HepG2 (cell line): ENCODE data around the gene HES7. TPM values are rescaled to one million over a fixed set of nuclear protein-coding genes. Genes with fewer than 3 reads are reported as not detected.

Experiments
- ARID4A ChIP-seq: sonication (generic); formaldehyde crosslinking; IDR thresholded peaks from 2 replicates; pipeline ENCODE4 v1.5.0; 2020; ENCODE audit warnings: mild to moderate bottlenecking, missing genetic modification reagents, borderline replicate concordance
- ZHX2 ChIP-seq, 2 experiments: sonication (generic) in 1 of 2; formaldehyde crosslinking in 1 of 2; IDR thresholded peaks; 2 replicates each; pipeline versions ENCODE4 v1.6.1 to v1.9.0; 2014 to 2022; ENCODE audit warnings: antibody characterized with exemption in 1 of 2, borderline replicate concordance in 1 of 2, inconsistent platforms in 1 of 2, low read depth in 1 of 2, missing genetic modification reagents in 1 of 2
- ZNF343 ChIP-seq: sonication (generic); formaldehyde crosslinking; IDR thresholded peaks from 2 replicates; pipeline ENCODE4 v1.4.0; 2020; ENCODE audit warnings: mild to moderate bottlenecking, missing genetic modification reagents
- ZNF414 ChIP-seq: sonication (generic); formaldehyde crosslinking; IDR thresholded peaks from 2 replicates; pipeline ENCODE4 v1.5.0; 2020; ENCODE audit warnings: missing genetic modification reagents
- ZNF574 ChIP-seq: sonication (generic); formaldehyde crosslinking; IDR thresholded peaks from 2 replicates; pipeline ENCODE4 v1.4.0; 2020; ENCODE audit warnings: missing genetic modification reagents
- ZNF615 ChIP-seq: sonication (generic); formaldehyde crosslinking; IDR thresholded peaks from 2 replicates; pipeline ENCODE4 v1.5.0; 2020; ENCODE audit warnings: mild to moderate bottlenecking, missing genetic modification reagents, borderline replicate concordance
- ZNF687 ChIP-seq: sonication (generic); formaldehyde crosslinking; IDR thresholded peaks from 2 replicates; pipeline ENCODE4 v1.5.1; 2020; ENCODE audit warnings: mild to moderate bottlenecking, missing genetic modification reagents, moderate library complexity
- polyA plus RNA-seq, 8 experiments: library from polyadenylated mRNA; depleted of rRNA in 3 of 8; stranded (reverse) in 7 of 8; unstranded in 1 of 8; fragments of >200 nt; fragmentation: Illumina TruSeq in 4 of 8; extraction: Trizol in 4 of 8; gene quantifications; 2 replicates each; pipeline versions ENCODE4 v1.2.1 to v1.2.3, GENCODE V29; 2011 to 2016; ENCODE audit warnings: low read depth in 4 of 8, missing spikeins in 1 of 8, mixed read lengths in 1 of 8; ENCODE audit not compliant: insufficient read depth in 1 of 8
- total RNA-seq, 5 experiments: library from RNA; depleted of rRNA; stranded (reverse); fragments of >200 nt; fragmentation: Illumina TruSeq; extraction: Trizol; gene quantifications; 2 replicates each; pipeline ENCODE4 v1.2.3, GENCODE V29; 2016; ENCODE audit warnings: low read depth in 1 of 5

The HES7 gene
- total and polyA plus RNA-seq, 2 of the 13 experiments (the other 11 are each of a cell fraction or from before 2014, with no cell fraction given): not detected

GRCh38 chr17:8162997-8163977, 39.4 kb upstream of the HES7 start (continued):
- TF ChIP-seq ZNF687 (CRISPR knock-in tag): peak; percentile 69
- no peak for TF ChIP-seq ZNF414 (CRISPR knock-in tag)
- TF ChIP-seq ARID4A (CRISPR knock-in tag): peak; percentile 45
- no peak for TF ChIP-seq ZNF615 (CRISPR knock-in tag)
- no peak for TF ChIP-seq ZNF343 (CRISPR knock-in tag)
- no peak for TF ChIP-seq ZNF574 (CRISPR knock-in tag)
- TF ChIP-seq ZHX2 (IDR thresholded peaks at IDR 0.05; ENCODE audit: low read depth): 0 out of 2 replicates have a peak, but pooled peaks have one; percentile 20
- TF ChIP-seq ZHX2 (CRISPR knock-in tag; IDR thresholded peaks at IDR 0.05; ENCODE audit: borderline replicate concordance): no peak
